Stimulated activated naive CD8-positive, alpha-beta T cell treated with anti-CD3 and anti-CD28 coated beads, Interleukin-15, Interleukin-2, amounts not matched to agents 100 ng/mL and 50 ng/mL, for 24 hours (primary cell): ENCODE data around the gene RAPGEF1.

Experiments used
- H3K27ac Mint-ChIP-seq: one replicate; pipeline ENCODE4 v1.8.0; 2021; ENCODE audit warnings: mild to moderate bottlenecking, mixed read lengths
- H3K27me3 Mint-ChIP-seq: one replicate; pipeline ENCODE4 v1.8.0; 2021; ENCODE audit warnings: mixed read lengths
- H3K36me3 Mint-ChIP-seq: one replicate; pipeline ENCODE4 v1.8.0; 2021; ENCODE audit warnings: low read depth, mixed read lengths
- H3K4me1 Mint-ChIP-seq: one replicate; pipeline ENCODE4 v1.8.0; 2021; ENCODE audit warnings: low read depth, mixed read lengths
- H3K4me3 Mint-ChIP-seq: one replicate; pipeline ENCODE4 v1.8.0; 2021; ENCODE audit warnings: mild to moderate bottlenecking, mixed read lengths
- H3K9me3 Mint-ChIP-seq: one replicate; pipeline ENCODE4 v1.8.0; 2021; ENCODE audit warnings: mixed read lengths

The RAPGEF1 gene

GRCh38 chr9:131582466-131583336, 157.2 kb downstream of the RAPGEF1 start:
- H3K4me3 Mint-ChIP-seq: no peak overlapping the region
- H3K27ac Mint-ChIP-seq: no peak overlapping the region
- no peaks in the 10 kb centered on the region for H3K9me3 Mint-ChIP-seq
- H3K27me3 Mint-ChIP-seq: no peaks in the 10 kb centered on the region
- peaks cover 40% of the 10 kb centered on the region for H3K36me3 Mint-ChIP-seq
- peaks cover 45% of the 10 kb centered on the region for H3K4me1 Mint-ChIP-seq

DNA sequence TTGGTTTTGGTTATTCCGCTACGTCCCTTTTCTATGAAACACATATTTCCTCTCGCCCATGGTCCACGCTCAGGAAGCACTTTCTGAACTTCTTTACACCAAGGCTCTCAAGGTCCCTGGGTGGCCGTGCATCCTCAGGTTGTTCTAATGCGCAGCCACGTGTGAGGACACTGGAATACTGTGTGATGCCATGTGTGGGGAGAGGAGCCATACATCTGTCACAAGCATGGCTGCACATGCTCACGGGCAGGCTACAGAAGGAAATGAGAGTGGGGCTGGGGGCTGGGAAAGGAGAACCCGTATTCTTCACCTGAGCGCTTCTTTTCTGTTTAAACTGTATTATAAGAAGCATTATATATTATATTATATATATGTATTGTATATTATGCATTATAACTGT, 157.8 kb downstream of the RAPGEF1 start:
- Mint-ChIP-seq H3K9me3 (no peaks in the 10 kb centered on the region), H3K27me3 (no peaks in the 10 kb centered on the region), H3K4me1 (peaks cover 46% of the 10 kb centered on the region), H3K4me3 (no peak overlapping the region), H3K36me3 (peaks cover 41% of the 10 kb centered on the region), H3K27ac (no peak overlapping the region)

- Mint-ChIP-seq H3K4me3 (no peak overlapping the region), H3K9me3 (no peaks in the 10 kb centered on the region), H3K27ac (no peak overlapping the region), H3K27me3 (no peaks in the 10 kb centered on the region), H3K36me3 (peaks cover 37% of the 10 kb centered on the region), H3K4me1 (peaks cover 35% of the 10 kb centered on the region)
Observed at GRCh38 chr9:131580358-131580757, 159.5 kb downstream of the RAPGEF1 start.

GRCh38 chr9:131579789-131580211, 160.1 kb downstream of the RAPGEF1 start:
- Mint-ChIP-seq H3K27me3 (no peaks in the 10 kb centered on the region), H3K4me3 (no peak overlapping the region), H3K4me1 (peaks cover 29% of the 10 kb centered on the region)

GRCh38 chr9:131578731-131579504, 161.0 kb downstream of the RAPGEF1 start:
- Mint-ChIP-seq H3K27me3 (no peaks in the 10 kb centered on the region), H3K4me1 (peaks cover 24% of the 10 kb centered on the region), H3K9me3 (no peaks in the 10 kb centered on the region), H3K36me3 (peaks cover 29% of the 10 kb centered on the region), H3K4me3 (peak overlapping the region; percentile 45), H3K27ac (peak overlapping the region; percentile 93)

More at GRCh38 chr9:131579789-131580211, 160.1 kb downstream of the RAPGEF1 start:
- Mint-ChIP-seq H3K36me3 (peaks cover 33% of the 10 kb centered on the region), H3K9me3 (no peaks in the 10 kb centered on the region), H3K27ac (peak overlapping the region; percentile 93)

- Mint-ChIP-seq H3K4me1 (peaks cover 24% of the 10 kb centered on the region), H3K4me3 (no peak overlapping the region), H3K36me3 (peaks cover 25% of the 10 kb centered on the region), H3K9me3 (no peaks in the 10 kb centered on the region), H3K27ac (peak overlapping the region; percentile 93), H3K27me3 (no peaks in the 10 kb centered on the region)
Observed at GRCh38 chr9:131578021-131578420, 161.9 kb downstream of the RAPGEF1 start.

DNA sequence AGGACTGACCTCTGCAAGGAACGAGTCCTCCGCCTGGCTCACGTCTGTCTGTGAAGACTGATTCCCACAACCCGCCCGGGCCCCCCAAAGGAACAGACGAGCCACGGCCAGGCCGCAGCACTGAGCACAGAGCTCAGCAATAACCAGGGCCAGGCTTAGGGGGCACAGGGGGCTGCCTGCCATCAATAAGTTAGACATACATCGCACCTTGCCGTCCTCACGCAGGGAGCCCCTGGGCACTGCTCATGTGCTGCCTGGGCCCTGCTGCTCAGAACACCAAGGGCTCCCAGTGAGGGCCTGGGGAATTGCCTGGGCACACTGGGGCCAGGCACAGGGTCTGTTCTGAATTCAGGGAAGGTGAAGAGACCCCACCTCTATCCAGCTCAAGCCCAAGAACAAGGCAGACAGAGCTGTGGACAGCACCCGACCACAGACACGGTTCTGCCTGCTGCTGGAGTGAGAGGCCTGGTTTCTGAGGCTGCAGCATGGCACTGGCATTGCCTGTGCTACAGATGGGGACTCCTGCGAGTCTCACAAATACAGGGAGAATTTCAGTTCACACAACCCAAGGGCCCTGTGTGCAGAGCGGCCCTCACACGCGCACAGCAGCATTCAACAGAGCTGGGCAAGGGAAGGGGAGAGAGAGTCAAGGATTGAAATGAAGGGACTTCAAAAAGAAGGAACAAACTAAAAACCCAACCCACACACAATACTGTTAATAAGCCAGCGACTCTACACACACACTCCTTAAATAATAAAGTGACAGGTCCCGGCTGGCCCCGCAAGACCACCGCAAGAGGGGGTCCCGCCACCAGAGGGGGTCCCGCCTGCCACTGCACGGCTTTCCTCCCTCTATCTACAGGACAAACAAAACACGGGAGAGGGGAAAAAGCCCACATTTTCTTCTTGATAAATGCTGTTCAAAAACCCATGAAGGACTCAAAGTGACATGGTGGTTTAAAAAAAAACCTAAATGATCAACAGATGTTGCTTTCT, 162.6 kb downstream of the RAPGEF1 start:
- Mint-ChIP-seq H3K9me3 (no peaks in the 10 kb centered on the region), H3K4me3 (no peak overlapping the region), H3K4me1 (peaks cover 24% of the 10 kb centered on the region), H3K27me3 (no peaks in the 10 kb centered on the region), H3K36me3 (peaks cover 31% of the 10 kb centered on the region), H3K27ac (peak overlapping the region; percentile 48)

- H3K4me1 Mint-ChIP-seq: peaks cover 24% of the 10 kb centered on the region
- H3K27ac Mint-ChIP-seq: no peak overlapping the region
- no peaks in the 10 kb centered on the region for H3K27me3 Mint-ChIP-seq
- H3K36me3 Mint-ChIP-seq: peaks cover 31% of the 10 kb centered on the region
- H3K9me3 Mint-ChIP-seq: no peaks in the 10 kb centered on the region
- no peak overlapping the region for H3K4me3 Mint-ChIP-seq
Observed at GRCh38 chr9:131575946-131576853, 163.7 kb downstream of the RAPGEF1 start.

- peaks cover 37% of the 10 kb centered on the region for H3K36me3 Mint-ChIP-seq
- no peak overlapping the region for H3K27ac Mint-ChIP-seq
Observed at GRCh38 chr9:131574730-131575640, 164.9 kb downstream of the RAPGEF1 start.

GRCh38 chr9:131567910-131568309, 172.0 kb downstream of the RAPGEF1 start:
- H3K4me3 Mint-ChIP-seq: no peak overlapping the region
- H3K27me3 Mint-ChIP-seq: no peaks in the 10 kb centered on the region
- no peak overlapping the region for H3K27ac Mint-ChIP-seq
- no peaks in the 10 kb centered on the region for H3K9me3 Mint-ChIP-seq
- H3K36me3 Mint-ChIP-seq: peaks cover 15% of the 10 kb centered on the region
- H3K4me1 Mint-ChIP-seq: no peaks in the 10 kb centered on the region

More at GRCh38 chr9:131574730-131575640, 164.9 kb downstream of the RAPGEF1 start:
- peaks cover 24% of the 10 kb centered on the region for H3K4me1 Mint-ChIP-seq
- H3K9me3 Mint-ChIP-seq: no peaks in the 10 kb centered on the region
- H3K27me3 Mint-ChIP-seq: no peaks in the 10 kb centered on the region
- no peak overlapping the region for H3K4me3 Mint-ChIP-seq

DNA sequence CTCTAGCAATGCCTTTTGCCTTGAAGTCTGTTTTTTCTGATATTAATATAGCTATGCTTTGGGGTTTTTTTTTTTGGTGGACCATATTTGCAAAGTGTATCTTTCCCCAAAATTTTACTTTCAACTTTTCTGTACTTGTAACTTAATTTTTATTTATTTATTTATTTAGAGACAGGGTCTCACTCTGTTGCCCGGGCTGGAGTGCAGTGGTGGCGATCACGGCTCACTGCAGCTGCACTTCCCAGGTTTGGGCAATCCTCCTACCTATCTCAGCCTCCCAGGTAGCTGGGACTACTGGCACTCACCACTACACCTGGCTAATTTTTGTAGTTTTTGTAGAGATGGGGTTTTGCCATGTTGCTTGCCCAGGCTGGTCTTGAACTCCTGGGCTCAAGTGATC, 173.7 kb downstream of the RAPGEF1 start:
- H3K36me3 Mint-ChIP-seq: peaks cover 9% of the 10 kb centered on the region
- H3K4me3 Mint-ChIP-seq: no peak overlapping the region
- no peaks in the 10 kb centered on the region for H3K27me3 Mint-ChIP-seq
- H3K27ac Mint-ChIP-seq: no peak overlapping the region
- H3K9me3 Mint-ChIP-seq: no peaks in the 10 kb centered on the region
- no peaks in the 10 kb centered on the region for H3K4me1 Mint-ChIP-seq

DNA sequence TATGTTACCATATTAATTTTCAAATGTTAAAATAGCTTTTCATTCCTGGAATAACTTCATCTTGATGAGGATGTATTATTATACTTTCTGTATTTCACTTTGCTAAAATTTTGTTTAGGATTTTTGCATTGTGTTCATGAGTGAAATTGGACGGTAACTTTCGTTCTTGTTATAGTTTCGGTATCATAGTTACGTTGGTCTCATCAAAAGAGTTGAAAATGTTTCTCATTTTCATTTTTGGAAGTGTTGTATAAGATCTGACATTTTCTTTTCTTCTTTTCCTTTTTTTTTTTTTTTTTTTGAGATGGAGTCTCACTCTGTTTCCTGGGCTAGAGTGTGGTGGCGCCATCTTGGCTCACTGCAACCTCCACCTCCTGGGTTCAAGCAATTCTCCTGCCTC, 174.5 kb downstream of the RAPGEF1 start:
- Mint-ChIP-seq H3K36me3 (peaks cover 8% of the 10 kb centered on the region), H3K4me1 (no peaks in the 10 kb centered on the region), H3K4me3 (no peak overlapping the region), H3K9me3 (no peaks in the 10 kb centered on the region), H3K27ac (no peak overlapping the region), H3K27me3 (no peaks in the 10 kb centered on the region)
